Fibroblast of skin of right biceps (primary cell): ENCODE measurements around the gene FLRT1.
"Not testable (repeated sequence)": the region's sequence is repeated elsewhere in the genome, so short reads cannot be mapped to it uniquely, and the experiment has no call there.

Experiments used
- DNase-seq: peaks from one replicate; pipeline ENCODE4 v3.0.0-alpha.2; 2013

Gene FLRT1

DNA sequence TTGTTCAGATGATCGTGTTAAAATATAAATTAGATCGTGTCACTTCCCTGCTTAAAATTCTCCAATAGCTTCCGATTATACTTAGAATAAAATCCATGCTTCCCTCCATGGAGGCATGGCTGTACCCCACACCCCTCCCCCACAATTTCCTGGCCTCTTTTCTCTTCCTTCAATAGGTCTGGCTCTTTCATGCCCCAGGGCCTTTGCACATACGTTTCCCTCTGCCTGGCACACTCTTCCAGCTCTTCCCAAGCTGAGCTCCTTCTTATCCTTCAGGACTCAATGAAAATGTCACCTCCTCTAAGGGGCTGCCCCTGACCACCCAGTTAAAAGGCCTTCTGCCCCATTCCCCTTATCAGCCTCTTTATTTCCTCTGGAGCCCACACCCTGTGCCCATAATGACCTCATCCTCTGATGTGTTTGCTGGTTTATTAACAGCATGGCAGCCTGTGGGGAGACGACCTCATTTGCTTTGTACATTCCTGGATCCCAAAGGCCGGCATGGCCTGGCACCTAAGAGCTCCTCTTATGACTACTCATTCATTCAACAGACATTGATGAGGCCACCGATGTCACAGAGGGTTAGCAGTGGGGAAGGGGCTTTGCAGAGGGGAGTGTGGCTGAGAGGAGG, 9.0 kb upstream of the FLRT1 start:
- no peak for DNase-seq

DNA sequence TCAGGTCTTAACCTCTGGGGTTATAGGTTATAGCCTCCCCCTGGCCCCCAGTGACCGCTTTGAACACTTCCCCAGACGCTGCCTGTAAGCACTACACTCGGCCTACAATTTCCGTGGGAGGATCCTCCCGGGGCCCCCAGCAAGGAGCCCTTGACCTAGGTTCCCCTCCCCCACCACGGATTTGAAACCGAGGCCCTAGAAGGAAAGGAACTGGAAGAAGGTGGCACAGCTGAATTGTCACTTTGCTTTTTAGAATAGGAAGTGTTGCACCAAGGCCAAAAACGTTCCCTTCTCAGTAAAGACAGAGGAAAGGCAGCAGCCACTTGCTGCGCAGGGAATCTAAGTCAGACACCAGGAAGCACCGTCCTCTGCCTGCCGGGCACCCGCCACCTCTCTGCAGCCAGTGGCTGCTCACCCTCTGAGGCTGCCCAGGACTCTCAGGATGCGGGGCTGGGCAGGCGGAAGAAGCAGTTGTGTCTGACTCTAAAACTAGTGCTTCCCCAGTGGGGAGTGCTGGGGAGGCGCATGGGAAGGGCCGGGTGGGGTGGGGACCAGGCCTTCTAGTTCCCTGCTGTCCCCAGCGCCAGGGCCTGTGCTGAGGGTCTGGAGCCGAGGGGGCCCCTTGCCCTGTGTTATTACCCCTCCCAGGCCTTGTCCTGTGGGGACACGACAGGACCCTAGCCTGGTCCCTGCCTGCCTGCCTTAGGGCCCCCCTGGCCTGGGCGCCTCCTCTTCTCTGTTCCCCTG, 7.9 kb upstream of the FLRT1 start:
- no peak for DNase-seq

DNA sequence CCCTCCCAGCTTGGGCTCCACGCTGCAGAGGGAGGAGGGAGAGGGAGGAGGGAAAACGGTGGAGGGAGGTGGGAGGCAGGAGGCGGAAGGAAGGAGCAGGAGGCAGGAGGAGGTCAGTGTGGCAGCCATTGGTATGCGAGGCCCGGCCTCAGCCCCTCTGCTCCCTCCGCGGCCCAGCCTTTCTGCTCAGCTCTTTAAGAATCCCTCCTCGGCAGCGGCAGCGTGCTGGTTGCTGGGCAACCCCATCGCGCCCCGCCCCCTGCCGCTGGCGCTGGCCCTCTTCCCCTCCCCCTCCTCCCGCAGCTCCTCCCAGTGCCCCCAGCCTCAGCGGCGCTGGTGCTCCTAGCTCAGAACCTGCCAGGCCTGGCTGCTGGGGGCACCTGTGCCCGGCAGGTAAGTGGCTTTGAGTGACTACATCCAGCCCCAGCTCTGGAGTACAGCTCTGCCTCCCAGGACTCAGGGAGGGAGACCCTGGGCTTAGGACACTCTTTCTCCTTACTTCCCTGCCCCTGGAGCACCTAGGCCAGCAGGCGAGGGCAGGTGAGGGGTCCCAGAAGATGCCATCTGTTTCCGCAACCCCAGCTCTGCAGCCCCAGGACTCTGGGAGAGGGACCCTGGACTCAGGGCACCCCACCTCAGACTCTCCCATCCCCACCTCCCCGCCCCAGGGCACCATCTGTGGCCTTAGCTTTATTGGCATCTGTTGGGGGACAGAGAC, 7.2 kb upstream of the FLRT1 start:
- peak; percentile 51 for DNase-seq

DNA sequence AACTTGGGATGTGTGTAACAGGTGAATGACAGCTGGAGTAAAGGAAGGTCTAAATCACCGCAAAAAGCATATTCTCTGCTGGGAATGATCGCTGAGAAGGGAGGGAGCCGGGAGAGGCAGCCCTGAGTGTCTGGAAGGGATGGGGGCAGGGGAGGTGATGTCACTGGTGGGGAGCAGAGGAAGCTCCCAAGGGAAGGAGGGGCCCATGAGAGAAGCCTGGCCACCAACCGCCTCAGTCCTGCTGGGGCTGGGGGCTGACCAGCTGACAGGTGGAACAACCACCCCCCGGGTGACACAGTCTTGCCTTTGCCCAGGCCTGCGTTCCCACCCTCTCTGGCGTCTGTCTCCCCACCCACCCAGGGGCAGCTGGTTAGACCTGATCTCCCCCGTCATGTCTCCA, 6.0 kb upstream of the FLRT1 start:
- no peak for DNase-seq

DNA sequence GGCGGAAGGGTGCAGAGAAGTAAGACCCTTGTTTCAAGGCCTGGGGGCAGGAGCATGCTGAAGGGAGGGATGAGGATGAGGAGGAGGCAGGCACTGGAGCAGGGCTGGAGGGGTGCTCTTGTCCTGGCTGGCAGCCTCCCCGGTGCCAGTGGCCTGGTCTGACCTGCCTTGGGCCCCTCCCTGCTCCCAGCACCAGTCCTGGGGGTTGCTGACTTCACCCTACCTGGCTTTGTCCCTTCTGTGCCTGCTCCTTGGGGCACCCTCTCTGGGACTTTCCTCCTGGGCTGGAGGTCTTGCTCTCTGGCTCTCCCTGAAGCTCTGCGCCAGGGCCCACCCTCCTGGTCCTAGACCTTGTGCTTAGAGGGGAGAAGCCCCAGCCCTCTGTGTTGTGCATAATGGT, 4.7 kb upstream of the FLRT1 start:
- no peak for DNase-seq

DNA sequence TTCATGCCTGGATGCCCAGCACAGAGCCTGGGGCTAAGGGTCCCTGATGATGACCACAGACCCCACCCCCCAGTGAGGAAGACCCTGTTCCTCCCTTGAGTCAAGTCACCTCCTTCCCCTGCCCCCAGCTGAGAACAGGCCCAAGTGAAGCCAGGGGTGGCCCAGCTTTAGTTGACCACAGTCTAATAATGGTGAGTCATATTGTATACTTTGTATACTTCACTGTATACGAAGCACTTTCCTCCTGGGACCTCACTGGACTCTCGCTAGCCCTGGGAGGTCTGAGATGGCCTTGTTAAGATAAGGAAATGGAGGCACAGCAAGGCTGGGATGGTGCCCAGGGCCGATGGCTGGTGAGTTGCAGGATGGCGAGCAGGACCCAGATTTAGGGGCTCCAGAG, 3.7 kb upstream of the FLRT1 start:
- peak; percentile 37 for DNase-seq

DNA sequence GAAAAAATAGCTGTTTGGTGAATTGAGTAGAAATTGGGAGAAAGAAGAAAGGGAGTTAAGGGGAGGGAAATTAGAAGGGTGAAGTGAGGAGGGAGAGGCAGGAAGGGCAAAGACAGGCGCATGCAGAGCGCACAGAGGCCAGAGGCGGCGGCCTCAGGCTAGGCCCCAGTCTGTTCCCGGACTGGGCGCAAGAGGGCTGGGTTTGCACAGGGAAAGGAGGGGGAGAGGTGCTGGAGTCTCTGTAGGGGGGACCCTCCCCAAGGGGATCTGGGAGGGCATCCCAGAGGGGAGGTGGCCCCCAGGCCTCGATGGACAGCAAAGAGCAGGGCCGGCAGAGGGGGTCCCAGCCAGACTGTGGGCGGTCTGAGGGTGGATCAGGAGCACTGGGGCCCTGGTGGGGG, 1.3 kb upstream of the FLRT1 start:
- no peak for DNase-seq

DNA sequence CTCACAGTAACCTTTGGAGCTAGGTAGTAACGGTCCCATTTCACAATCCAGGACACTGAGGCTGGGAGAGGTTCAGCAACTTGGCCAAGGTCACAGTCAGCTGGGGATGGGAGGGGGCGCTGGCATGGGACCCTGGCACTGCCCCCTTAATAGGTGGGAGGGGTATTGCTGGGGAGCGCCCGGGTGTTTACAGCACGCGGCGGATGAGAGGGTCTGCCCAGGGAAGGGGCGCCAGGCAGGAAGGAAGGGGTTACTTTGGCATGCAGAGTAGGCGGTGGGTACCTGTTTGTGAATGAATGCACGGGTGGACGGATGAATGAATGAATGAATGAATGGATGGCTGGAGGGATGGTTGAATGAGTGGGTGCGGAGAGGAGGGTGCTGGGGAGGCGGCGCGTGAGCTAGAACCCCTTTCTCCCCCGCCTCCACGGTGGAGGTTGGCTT, 628 bp upstream of the FLRT1 start:
- no peak for DNase-seq

DNA sequence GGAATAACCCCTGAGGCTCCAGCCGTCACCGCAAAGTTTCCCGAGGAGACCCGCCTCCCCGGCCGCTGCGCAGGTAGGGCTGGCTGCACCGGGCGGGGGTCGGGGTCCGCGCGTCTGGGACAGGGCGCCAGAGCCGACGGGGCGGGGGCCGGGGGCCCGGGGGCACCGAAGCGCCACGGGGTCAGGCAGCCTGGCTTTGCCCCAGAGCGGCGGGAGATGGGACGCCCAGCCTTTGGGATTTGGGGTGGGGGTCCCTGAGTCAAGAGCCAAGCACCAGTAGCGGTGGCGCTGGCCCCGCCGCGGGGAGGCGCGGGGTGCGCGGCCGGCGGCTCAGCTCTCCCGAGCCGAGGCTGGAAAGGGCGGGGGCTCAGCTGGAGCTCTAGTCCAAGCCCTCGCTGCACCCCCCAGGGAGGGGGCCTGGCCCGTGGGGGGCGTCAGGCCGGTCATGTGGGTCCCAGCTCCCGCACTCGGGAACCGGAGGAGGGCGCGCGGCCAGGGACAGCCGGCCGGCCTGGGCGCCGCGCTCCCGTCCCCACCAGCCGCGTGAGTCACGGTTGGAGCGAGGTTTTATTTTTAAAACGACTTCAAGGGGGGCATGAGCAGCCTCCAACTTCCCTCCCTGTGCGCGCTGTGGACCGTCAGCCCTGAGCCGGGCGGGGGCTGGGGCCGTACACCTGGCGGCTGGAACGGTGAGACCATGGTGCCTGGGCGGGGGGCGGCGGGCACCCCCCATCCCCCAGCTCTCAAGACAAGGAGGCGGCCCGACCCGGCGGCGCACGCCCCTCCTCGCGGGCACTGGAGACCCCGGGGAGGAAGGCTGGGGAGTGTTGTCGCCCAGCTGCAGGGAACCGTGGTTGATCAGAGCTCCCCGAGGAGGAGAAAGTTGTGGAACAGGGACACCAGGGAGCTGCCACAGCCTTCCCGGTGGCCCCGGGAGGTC, 626 bp downstream of the FLRT1 start:
- peak; percentile 68 for DNase-seq

DNA sequence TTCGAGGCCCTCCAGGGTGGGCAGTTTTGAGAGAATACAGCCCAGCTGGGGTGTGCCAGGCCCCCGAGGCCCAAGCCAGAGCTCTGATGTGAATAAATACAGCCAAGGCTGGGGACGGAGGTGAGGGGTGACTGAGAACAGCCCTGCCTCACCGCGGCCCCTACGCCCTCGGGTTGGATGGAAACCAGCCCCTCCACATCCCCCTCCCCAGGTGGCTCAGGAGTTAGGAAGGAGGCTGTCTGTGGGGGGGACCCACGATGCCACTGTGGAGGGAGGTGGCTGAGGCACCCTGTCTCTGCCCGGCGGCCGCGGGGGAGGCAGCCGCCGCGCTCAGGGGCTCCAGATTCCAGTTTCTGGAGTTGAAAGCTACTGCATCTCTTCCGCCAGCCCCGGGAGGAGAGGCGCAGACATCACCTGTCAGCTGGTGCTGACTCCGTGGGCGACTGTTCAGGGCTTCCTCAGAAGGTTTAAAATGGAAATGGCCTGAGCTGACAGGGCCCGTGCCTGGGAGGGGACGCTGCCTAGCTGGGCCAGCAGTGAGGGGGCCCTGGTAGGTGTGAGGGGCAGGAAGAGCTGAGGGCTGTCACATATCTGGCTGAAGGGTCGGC, 1.4 kb downstream of the FLRT1 start:
- DNase-seq, result no peak

DNA sequence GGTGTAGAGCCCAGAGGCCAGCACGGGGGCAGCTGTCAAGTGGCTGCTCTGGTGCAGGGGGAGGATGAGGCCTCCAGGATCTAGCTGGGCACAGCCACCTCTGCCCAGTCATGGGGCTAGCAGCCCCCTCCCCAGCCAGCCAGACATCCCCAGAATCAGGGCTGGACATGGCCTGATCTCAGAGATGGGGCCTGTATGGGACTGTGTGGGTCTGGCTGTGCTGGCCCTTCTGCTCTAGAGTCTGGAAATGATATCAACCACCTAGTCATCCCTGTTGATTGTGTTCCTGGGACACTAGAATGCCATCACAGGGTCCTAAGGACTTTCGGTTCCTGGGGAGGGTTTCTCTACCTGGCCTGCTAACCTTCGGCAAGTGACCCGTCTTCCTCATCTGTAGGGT, 2.8 kb downstream of the FLRT1 start:
- DNase-seq, result no peak

DNA sequence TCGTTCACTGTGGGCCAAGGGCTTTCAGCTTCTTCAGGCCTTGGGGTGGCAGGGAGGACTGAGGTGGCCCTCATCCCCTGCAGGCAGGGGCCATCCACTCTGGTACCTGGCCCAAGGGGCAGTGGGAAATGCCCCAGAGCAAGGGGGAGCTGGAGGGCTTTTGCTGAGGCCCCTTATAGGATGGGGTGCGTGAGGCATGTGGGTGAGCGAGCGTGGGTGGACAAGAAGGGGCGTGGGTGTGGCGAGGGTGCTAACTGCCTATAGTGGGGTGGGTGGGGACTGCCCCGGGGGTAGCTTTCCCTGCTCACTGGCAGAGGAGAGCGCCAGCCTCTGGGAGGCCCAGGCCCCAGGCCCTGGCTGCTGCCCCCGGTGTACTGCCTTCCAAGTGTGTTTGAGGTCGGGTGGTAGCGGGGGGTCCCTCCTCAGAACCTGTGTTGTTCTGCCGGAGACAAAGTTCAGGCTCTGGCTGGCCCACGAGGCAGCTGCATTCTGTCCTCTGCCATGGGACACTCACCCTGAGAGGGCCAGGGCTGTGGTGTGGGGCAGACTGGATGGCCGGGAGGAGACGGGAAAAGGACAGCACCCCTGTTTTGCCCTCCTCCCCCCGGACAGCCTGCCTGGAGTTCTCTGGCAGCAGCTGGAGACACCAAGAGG, 3.4 kb downstream of the FLRT1 start:
- DNase-seq, result no peak

DNA sequence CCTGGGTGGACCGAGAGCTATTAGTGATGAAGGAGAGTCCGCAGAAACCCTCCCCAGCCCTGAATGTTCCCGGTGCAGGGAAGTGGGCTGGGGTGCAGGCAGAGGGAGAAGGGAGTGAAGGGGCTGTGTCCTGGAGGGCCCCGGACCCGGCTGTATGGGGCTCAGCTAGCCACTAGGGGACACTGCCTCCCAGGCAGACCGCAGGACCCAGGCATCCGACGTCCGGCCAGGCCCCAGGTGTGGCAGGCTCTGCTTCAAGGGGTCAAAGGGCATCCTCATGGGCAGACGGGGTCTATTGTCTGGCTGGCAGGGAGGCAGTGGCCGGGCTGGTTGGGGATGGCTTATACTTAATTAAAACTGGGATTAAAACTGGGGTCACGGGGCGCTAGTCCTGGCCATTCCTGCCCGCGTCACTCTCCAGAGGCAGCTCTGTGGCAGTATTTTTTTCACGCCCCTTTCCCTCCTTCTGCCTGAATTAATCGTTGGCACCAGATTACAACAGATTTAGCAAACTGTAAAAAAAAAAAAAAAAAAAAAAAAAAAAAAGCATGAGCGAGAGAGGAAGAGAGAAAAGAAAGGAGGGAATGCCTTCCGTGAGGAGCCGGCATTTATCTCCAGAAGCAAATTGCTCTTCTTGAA, 5.1 kb downstream of the FLRT1 start:
- DNase-seq, result no peak

DNA sequence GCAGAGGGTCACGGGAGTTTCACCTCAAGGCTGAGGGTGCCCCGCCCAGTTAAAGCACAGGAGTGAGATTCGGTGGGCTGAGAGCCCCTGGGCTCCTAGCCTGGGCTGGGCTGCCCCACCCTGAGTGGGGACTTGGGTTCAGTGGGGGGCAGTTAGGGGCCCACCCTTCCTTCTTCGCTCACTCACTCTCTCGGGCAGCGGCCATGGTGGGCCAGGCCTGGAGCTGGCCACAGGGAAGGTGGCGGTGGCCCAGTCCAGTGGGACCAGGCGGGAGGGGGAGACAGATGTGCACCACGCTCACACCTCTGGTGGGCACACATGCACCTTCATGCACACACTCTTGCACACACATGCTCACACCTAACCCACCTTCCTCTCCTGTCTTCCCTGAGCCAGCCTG, 6.1 kb downstream of the FLRT1 start:
- no peak for DNase-seq

DNA sequence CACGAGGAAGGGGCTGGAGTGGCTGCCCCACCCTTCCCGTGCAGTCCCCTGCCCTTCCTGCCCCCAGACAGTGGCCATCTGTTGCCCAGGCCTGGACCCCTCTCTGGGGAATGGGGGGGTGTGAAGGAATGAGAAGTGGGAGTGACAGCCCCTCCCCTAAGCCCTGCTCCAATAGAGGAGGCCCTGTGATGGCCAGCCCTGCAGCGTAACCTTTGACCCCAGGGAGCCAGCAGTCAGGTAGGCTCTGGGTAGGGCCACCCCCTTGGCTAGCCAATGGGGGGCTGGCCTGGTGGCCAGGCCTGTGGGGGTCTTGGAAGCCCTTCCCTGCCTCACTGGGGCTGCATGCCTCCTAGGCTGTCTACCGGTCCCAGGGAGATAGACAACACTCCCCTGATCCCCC, 6.6 kb downstream of the FLRT1 start:
- DNase-seq, result no peak

DNA sequence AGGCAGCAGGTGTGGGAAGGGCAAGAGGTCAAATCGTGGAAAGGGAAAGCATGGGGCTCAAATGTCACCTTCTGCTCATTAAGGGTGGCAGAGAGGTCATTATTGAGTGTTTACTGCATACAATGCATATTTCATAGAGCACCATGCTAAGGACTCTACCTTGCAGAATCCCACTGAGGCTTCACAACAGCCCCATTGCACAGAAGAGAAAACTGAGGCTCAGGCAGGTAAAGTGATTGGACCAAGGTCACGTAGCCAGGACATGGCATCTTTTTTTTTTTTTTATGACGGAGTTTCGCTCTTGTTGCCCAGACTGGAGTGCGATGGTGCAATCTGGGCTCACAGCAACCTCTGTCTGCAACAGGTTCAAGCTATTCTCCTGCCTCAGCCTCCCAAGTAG, 7.8 kb downstream of the FLRT1 start:
- DNase-seq, result no peak

DNA sequence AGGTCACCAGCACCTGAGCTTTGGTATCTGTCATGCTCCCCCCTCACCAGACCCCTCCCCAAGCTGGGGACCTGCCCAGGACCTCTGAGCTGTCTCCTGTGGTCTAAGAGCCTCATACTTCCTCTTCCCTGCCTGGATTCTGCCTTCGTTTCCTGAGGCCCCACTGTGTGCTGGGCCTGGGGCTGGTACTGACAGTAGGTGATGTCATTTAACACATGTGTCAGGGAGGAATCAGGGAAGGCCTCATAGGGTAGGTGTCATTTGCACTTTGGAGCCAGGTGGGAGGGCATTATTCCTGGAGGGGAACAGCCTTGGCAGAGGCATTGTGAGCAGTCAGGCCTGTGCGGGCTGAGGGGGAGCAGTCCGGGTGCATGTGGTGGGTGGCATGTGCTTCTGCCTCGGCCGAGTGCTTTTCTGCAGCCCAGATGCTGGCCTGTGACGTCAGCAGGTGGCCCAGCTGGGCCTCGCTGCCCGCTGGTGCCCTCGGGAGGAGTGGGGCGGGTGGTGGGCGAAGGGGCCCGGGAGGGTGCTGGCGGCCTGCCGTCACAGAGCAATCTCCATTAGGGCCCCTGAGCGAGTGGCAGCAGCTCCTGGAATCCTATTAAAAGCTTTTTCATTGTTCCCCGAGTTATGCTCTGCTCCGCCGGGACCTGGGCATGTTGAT, 9.1 kb downstream of the FLRT1 start:
- no peak for DNase-seq

DNA sequence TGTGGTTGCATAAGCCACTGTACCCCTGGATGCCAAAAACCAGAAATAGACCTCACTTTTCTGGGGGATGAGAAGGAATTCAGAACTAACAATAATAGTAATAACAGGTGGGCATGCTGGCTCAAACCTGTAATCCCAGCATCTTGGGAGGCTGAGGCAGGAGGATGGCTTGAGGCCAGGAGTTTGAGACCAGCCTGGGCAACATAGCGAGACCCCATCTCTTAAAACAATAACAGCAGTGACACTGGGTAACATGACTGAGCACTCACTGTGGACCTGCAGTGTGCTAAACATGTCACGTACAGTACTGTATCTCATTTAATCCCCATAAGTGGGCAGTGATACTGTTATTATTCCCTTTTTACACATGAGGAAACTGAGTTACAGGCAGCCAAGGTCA, 10.0 kb downstream of the FLRT1 start:
- DNase-seq, result no peak

DNA sequence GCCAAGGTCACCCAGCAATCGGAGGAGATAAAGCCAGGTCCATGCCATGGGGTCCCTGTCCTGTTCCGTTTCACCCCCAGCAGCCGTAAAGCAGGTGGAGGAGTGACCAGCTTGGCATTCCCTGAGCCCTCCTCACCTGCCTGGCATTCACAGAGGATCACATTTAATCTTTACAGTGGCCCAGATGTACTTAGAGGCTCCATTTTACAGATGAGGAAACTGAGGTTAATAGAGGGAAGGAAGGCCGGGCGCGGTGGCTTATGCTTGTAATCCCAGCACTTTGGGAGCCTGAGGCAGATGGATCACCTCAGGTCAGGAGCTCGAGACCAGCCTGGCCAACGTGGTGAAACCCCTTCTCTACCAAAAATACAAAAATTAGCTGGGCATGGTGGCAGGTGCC, 11.6 kb downstream of the FLRT1 start:
- not testable (repeated sequence) for DNase-seq

DNA sequence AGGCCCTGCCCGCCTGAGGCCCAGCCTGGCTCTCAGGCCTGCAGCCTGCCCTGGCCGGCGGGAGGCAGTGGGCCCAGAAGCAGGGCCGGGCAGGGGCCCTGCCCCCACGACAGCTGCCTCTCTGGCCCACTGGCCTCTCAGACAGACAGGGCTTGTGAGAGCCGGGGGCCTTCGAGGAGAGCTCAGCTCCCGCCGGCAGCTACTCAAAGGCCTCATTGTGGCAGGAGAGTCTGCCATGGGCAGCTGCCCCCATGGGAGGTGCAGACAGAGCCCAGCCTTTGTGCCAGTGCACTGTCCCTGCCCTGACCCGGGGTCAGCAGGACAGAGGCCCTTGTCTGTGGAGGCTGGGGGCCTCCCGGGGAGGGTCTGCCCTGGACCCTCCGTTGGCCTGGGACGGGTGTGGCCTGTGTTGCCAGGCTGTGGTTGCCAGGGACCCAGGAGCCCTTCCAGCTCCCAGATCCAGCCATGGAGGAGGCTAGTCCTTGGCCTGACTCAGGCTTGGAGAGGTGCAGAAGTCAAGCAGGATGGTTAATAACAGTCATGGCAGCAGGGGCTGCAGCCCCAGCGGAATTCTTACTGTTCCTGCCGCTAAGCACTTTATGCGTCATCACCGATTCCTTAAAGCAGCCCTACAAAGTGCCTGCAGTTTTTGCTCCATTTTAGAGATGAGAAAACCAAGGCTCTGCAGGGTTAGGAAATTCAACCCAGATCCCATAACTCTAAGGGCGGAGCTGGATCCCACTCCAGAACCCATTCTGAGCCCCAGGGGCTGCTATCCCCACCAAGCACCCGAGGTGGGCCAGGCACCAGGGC, 12.5 kb downstream of the FLRT1 start:
- DNase-seq, result no peak
